ENCODE measurements around the gene SRBD1. TPM values are rescaled to one million over a fixed set of nuclear protein-coding genes. Genes with fewer than 3 reads are reported as not detected.

SRBD1 gene
- total RNA-seq, 1 experiment from 2014 or later, result 19.8 TPM

DNA sequence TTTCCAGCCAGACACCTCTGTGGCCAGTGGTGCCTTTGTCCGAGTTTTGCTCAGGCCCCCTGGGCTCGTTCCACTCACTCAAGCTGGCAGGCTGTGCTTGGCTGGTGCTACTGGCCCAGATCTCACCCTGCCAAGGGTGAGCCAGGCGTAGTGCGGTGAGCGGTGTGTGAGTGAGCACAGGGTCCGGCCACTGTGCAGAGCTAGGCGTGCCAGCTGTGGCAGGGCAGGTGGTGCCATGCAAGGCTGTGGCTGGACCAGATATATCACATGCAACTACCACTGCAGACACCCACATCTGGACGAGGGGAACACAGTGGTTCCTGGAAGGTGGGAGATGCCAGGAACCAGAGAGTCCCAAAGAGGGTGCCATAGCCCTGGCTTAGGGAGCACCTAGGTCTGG is 70.1 kb downstream of the SRBD1 start:
- no peaks in the 10 kb centered on the region for H3K9me2 ChIP-seq (replicated peaks; ENCODE audit: low read length)
- intact Hi-C loops (cut with micrococcal nuclease), result no loop called here
- H3K36me3 ChIP-seq (ENCODE audit: low read depth, low read length), result peaks cover 37% of the 10 kb centered on the region
- no peak overlapping the region for H3K4me3 ChIP-seq (ENCODE audit: low read length)
- ChIA-PET CTCF (no interaction called here), POLR2A (ENCODE audit: unreplicated experiment) (no interaction called here)
- BruUV-seq (replicated peaks), result no TSS peak
- DNase-seq (no peak), ATAC-seq (no peak)
- no peaks in the 10 kb centered on the region for H3K27me3 ChIP-seq (ENCODE audit: low read length)
- H2AFZ ChIP-seq (ENCODE audit: low read length), result no peak overlapping the region
- H3K9me3 ChIP-seq (ENCODE audit: low read length), result no peaks in the 10 kb centered on the region
- no peaks in the 10 kb centered on the region for H3F3A ChIP-seq (ENCODE audit: low read length, unreplicated experiment)
- no peaks in the 10 kb centered on the region for H4K20me1 ChIP-seq (ENCODE audit: low read length)
- TF ChIP-seq EZH2 (IDR thresholded peaks at IDR 0.05; ENCODE audit: low read length, unreplicated experiment) (no peak), EZH2phosphoT487 (IDR thresholded peaks at IDR 0.05; ENCODE audit: borderline replicate concordance, low read length) (no peak)
- TF ChIP-seq, protein P1, sequence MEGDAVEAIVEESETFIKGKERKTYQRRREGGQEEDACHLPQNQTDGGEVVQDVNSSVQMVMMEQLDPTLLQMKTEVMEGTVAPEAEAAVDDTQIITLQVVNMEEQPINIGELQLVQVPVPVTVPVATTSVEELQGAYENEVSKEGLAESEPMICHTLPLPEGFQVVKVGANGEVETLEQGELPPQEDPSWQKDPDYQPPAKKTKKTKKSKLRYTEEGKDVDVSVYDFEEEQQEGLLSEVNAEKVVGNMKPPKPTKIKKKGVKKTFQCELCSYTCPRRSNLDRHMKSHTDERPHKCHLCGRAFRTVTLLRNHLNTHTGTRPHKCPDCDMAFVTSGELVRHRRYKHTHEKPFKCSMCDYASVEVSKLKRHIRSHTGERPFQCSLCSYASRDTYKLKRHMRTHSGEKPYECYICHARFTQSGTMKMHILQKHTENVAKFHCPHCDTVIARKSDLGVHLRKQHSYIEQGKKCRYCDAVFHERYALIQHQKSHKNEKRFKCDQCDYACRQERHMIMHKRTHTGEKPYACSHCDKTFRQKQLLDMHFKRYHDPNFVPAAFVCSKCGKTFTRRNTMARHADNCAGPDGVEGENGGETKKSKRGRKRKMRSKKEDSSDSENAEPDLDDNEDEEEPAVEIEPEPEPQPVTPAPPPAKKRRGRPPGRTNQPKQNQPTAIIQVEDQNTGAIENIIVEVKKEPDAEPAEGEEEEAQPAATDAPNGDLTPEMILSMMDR (conservative IDR thresholded peaks at IDR 0.05; ENCODE audit: low read depth, low read length), result no peak
- H3K4me2 ChIP-seq (ENCODE audit: low read length), result no peak overlapping the region
- no peaks in the 10 kb centered on the region for H3K4me1 ChIP-seq (ENCODE audit: insufficient read depth, low read length)
- no peaks in the 10 kb centered on the region for H3K79me2 ChIP-seq (ENCODE audit: low read length)
- no peak overlapping the region for H3K27ac ChIP-seq (ENCODE audit: low read length)
- no peak overlapping the region for H3K9ac ChIP-seq (ENCODE audit: low read length)

DNA sequence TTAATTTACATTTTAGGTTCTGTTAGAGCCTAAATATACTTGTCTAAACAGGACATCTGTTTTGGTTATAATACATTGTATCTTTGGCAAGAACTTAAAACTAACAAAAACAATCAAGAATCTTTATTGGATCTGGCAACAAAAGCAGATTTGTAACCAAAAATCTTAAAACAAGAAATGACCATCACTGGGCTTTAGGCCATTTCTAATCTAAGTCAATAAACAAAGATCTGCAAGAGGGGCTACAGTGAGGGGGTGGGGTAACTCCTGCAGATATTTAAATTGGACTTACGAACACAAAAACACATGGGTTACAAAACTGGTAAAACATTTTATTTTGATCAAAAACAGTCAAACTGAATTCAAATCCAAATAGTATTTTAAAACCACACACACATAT is 77.3 kb downstream of the SRBD1 start:
- H4K20me1 ChIP-seq (ENCODE audit: low read length), result no peaks in the 10 kb centered on the region
- no peaks in the 10 kb centered on the region for H3K36me3 ChIP-seq (ENCODE audit: low read depth, low read length)
- no peak overlapping the region for H3K4me3 ChIP-seq (ENCODE audit: low read length)
- no peaks in the 10 kb centered on the region for H3K9me2 ChIP-seq (replicated peaks; ENCODE audit: low read length)
- H3K27ac ChIP-seq (ENCODE audit: low read length), result no peak overlapping the region
- H2AFZ ChIP-seq (ENCODE audit: low read length), result no peak overlapping the region
- DNase-seq, result no peak
- no peaks in the 10 kb centered on the region for H3K79me2 ChIP-seq (ENCODE audit: low read length)
- BruUV-seq (replicated peaks), result no TSS peak
- H3K9me3 ChIP-seq (ENCODE audit: low read length), result no peaks in the 10 kb centered on the region
- CTCF ChIA-PET, result no interaction called here
- H3K9ac ChIP-seq (ENCODE audit: low read length), result no peak overlapping the region
- H3K4me2 ChIP-seq (ENCODE audit: low read length), result no peak overlapping the region
- H3F3A ChIP-seq (ENCODE audit: low read length, unreplicated experiment), result no peaks in the 10 kb centered on the region
- H3K4me1 ChIP-seq (ENCODE audit: insufficient read depth, low read length), result peaks cover 7% of the 10 kb centered on the region; the same call in 1 of the 2 replicates
- intact Hi-C loops (cut with micrococcal nuclease), result no loop called here
- no peak for ATAC-seq
- TF ChIP-seq, protein P1 (conservative IDR thresholded peaks at IDR 0.05; ENCODE audit: low read depth, low read length), result no peak
- TF ChIP-seq EZH2 (IDR thresholded peaks at IDR 0.05; ENCODE audit: low read length, unreplicated experiment), result no peak
- no peak for TF ChIP-seq EZH2phosphoT487 (IDR thresholded peaks at IDR 0.05; ENCODE audit: borderline replicate concordance, low read length)
- no peaks in the 10 kb centered on the region for H3K27me3 ChIP-seq (ENCODE audit: low read length)
- POLR2A ChIA-PET (ENCODE audit: unreplicated experiment), result no interaction called here

DNA sequence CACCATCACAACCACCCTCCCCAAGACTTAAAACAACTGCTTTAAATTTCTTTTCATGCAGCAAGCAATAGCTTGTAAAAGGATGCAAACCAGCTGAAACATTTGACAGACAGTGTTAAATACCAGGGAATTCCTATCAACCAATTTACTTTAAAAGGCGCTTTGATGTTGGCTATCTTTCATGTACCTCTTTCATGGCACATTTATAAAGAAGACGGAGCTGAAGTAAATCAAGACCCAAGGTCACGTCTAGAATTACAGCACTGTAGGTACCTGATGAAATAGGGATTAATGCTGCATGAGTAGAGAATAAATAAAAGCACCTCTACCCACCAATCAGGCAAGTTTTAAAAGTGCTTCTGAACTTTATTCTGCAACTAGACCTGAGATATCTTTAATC is 78.9 kb downstream of the SRBD1 start:
- BruUV-seq (replicated peaks), result no TSS peak
- Histone ChIP-seq H3K4me1 (ENCODE audit: insufficient read depth, low read length) (peaks cover 7% of the 10 kb centered on the region; the same call in 1 of the 2 replicates), H3F3A (ENCODE audit: low read length, unreplicated experiment) (no peaks in the 10 kb centered on the region), H3K9me2 (replicated peaks; ENCODE audit: low read length) (no peaks in the 10 kb centered on the region), H3K9me3 (ENCODE audit: low read length) (no peaks in the 10 kb centered on the region), H3K27me3 (ENCODE audit: low read length) (no peaks in the 10 kb centered on the region), H3K9ac (ENCODE audit: low read length) (no peak overlapping the region), H3K4me2 (ENCODE audit: low read length) (no peak overlapping the region), H3K79me2 (ENCODE audit: low read length) (no peaks in the 10 kb centered on the region), H4K20me1 (ENCODE audit: low read length) (no peaks in the 10 kb centered on the region), H3K27ac (ENCODE audit: low read length) (no peak overlapping the region), H3K4me3 (ENCODE audit: low read length) (no peak overlapping the region), H3K36me3 (ENCODE audit: low read depth, low read length) (no peaks in the 10 kb centered on the region), H2AFZ (ENCODE audit: low read length) (no peak overlapping the region)
- DNase-seq (no peak), ATAC-seq (no peak)
- intact Hi-C loops (cut with micrococcal nuclease), result no loop called here
- TF ChIP-seq, protein P1 (conservative IDR thresholded peaks at IDR 0.05; ENCODE audit: low read depth, low read length), result no peak
- TF ChIP-seq EZH2phosphoT487 (IDR thresholded peaks at IDR 0.05; ENCODE audit: borderline replicate concordance, low read length), result no peak
- no peak for TF ChIP-seq EZH2 (IDR thresholded peaks at IDR 0.05; ENCODE audit: low read length, unreplicated experiment)
- ChIA-PET POLR2A (ENCODE audit: unreplicated experiment) (no interaction called here), CTCF (no interaction called here)

Measured in PC-3 (cell line).